Psoas muscle (tissue), 8 donors: ENCODE measurements around the gene APBB3. TPM values are rescaled to one million over a fixed set of nuclear protein-coding genes. Genes with fewer than 3 reads are reported as not detected.
"Not testable (repeated sequence)": the region's sequence is repeated elsewhere in the genome, so short reads cannot be mapped to it uniquely, and the experiment has no call there.

Source experiments
- ATAC-seq, 4 donors: fragments of 200-7000 bp; cut with Tn5 transposase; one replicate each; pipeline ENCODE4 v1.9.1; 2020; ENCODE audit warnings: moderate library complexity in 3 of 4, mild to moderate bottlenecking in 2 of 4
- DNase-seq, 2 donors: peaks; one replicate each; pipeline ENCODE4 v3.0.0-alpha.2; 2020
- H3K27ac ChIP-seq: fragments of 200-600 bp; one replicate; pipeline ENCODE4 v1.8.0; 2022
- H3K27me3 ChIP-seq, 3 donors: fragments of 200-600 bp in 1 of 3; one replicate each; pipeline versions ENCODE4 v1.6.1 to v1.8.0; 2013 to 2022; ENCODE audit warnings: low read length in 2 of 3, mild to moderate bottlenecking in 2 of 3, moderate library complexity in 1 of 3; ENCODE audit not compliant: insufficient read depth in 3 of 3
- H3K36me3 ChIP-seq, 2 donors: fragments of 200-600 bp in 1 of 2; one replicate each; pipeline versions ENCODE4 v1.6.1 to v1.8.0; 2013 to 2022; ENCODE audit warnings: low read depth in 1 of 2, mild to moderate bottlenecking in 1 of 2, moderate library complexity in 1 of 2; ENCODE audit not compliant: insufficient read depth in 1 of 2
- H3K4me1 ChIP-seq: fragments of 200-600 bp; one replicate; pipeline ENCODE4 v1.8.0; 2022
- H3K4me3 ChIP-seq: fragments of 200-600 bp; one replicate; pipeline ENCODE4 v1.8.0; 2022; ENCODE audit warnings: mild to moderate bottlenecking
- H3K9me3 ChIP-seq: fragments of 200-600 bp; one replicate; pipeline ENCODE4 v1.8.0; 2022
- WGBS, 3 donors: extraction: QIAGEN DNeasy Blood & Tissue Kit; methylation state at CpG; one replicate each; pipeline versions ENCODE4 v1.1.6 to v1.1.7; 2013; 5-methylcytosine and 5-hydroxymethylcytosine counted together
- intact Hi-C, 2 donors: fragments of 100-400 bp; cut with DNase I; formaldehyde crosslinking; loops; one replicate each; pipeline versions ENCODE4 v1.11.0 to v1.14.2; 2022
- polyA plus RNA-seq, 3 donors: library from polyadenylated mRNA; stranded (reverse); fragments of 200-250 nt; gene quantifications; one replicate each; pipeline ENCODE4 v1.2.3, GENCODE V29; 2013
- total RNA-seq, 4 donors: library from RNA; stranded (reverse); fragmentation: NEBNext Ultra II Directional in 2 of 4; extraction: Animal tissue kit (Norgen Biotek cat#: 25700) in 2 of 4; gene quantifications; one replicate each; pipeline versions ENCODE4 v1.2.1 to v1.2.4, GENCODE V29; 2021 to 2023
- TF ChIP-seq, protein P1 (sequence below): fragments of 200-600 bp; IDR thresholded peaks from one replicate; pipeline ENCODE4 v1.8.0; 2022; ENCODE audit warnings: antibody characterized with exemption
- donor health status: healthy with polysubstance abuse.
- donor health status: DM: no; HTN: no; CAD: no; lungs with moderate emphysema.
- donor health status: Bipolar disorder and iron deficiency.
- donor health status: healthy.
- donor health status: DM: yes; HTN: yes; CAD: no.
- donor health status: DM: no; HTN: no; CAD: no.
- donor health status: DM: no; HTN: no; CAD: no.
- donor health status: DM: yes; HTN: yes; CAD: no.

Gene APBB3
- total and polyA plus RNA-seq, 7 donors, result 4.3 to 25.4 (median 9.5) TPM

DNA sequence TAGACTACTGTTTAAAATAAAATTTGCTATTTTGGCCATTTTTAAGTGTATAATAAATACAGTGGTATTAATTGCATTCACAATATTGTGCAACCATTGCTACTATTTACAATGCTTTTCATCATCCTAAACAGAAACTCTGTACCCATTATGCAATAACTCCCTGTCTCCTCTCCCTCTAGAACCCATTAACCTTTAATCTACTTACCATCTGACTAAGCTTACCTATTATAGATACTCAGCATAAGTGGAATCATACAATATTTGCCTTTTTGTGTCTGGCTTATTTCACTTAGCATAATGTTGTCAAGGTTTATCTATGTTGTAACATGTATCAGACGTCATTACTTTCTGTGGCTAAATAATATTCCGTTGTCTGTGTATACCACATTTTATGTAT lies 42.6 kb upstream of the APBB3 start:
- DNase-seq, result no peak
- peak in 2 of 4 donors; percentile 32 to 35 for ATAC-seq
- Histone ChIP-seq H3K4me1 (no peaks in the 10 kb centered on the region), H3K27me3 (no peaks in the 10 kb centered on the region), H3K4me3 (no peak overlapping the region), H3K9me3 (no peaks in the 10 kb centered on the region), H3K27ac (no peak overlapping the region), H3K36me3 (no peaks in the 10 kb centered on the region)
- intact Hi-C loops, result no loop called here
- WGBS, 3 donors, result 90 to 94% (median 93%) methylated on average over 2 of the region's 2 CpGs
- TF ChIP-seq, protein P1, sequence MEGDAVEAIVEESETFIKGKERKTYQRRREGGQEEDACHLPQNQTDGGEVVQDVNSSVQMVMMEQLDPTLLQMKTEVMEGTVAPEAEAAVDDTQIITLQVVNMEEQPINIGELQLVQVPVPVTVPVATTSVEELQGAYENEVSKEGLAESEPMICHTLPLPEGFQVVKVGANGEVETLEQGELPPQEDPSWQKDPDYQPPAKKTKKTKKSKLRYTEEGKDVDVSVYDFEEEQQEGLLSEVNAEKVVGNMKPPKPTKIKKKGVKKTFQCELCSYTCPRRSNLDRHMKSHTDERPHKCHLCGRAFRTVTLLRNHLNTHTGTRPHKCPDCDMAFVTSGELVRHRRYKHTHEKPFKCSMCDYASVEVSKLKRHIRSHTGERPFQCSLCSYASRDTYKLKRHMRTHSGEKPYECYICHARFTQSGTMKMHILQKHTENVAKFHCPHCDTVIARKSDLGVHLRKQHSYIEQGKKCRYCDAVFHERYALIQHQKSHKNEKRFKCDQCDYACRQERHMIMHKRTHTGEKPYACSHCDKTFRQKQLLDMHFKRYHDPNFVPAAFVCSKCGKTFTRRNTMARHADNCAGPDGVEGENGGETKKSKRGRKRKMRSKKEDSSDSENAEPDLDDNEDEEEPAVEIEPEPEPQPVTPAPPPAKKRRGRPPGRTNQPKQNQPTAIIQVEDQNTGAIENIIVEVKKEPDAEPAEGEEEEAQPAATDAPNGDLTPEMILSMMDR, result no peak

DNA sequence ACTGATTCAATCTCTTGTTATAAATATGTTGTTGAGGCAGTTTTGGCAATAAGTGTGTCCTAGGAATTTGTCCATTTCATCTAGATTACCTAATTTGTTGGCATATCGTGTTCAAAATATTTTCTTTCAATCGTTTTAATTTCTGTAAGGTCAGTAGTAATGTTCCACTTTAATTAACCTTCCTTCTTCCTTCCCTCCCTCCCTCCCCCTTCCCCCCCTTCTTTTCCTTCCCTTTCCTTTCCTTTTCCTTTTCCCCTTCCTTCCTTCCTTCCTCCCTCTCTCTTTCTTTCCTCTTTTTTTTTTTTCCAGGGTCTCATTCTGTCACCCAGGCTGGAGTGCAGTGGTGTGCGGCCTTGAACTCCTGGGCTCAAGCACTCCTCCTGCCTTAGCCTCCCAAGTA lies 41.5 kb upstream of the APBB3 start:
- DNase-seq, result no peak
- 54 to 71% (median 61%) methylated on average over 3 of the region's 3 CpGs for WGBS, 3 donors
- no peak for ATAC-seq
- Histone ChIP-seq H3K36me3 (no peaks in the 10 kb centered on the region), H3K4me3 (no peak overlapping the region), H3K27ac (no peak overlapping the region), H3K27me3 (no peaks in the 10 kb centered on the region), H3K9me3 (no peaks in the 10 kb centered on the region), H3K4me1 (no peaks in the 10 kb centered on the region)
- intact Hi-C loops, result no loop called here
- TF ChIP-seq, protein P1, result no peak

DNA sequence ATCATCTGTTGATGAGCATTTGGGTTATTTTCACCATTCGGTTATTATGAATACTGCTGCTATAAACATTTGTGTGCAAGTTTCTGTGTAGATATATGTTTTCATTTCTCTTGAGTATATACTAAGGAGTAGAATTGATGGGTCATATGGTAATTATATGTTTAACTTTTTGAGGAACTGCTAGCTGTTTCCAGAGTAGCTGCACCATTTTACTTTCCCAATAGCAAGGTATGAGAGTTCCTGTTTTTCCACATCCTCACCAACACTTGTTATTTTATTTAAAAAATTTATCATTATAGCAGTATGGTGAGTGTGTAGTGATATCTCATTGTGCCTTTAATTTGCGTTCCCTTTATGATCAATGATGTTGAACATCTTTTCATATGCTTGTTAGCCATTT lies 39.3 kb upstream of the APBB3 start:
- Histone ChIP-seq H3K27me3 (no peaks in the 10 kb centered on the region), H3K4me3 (no peak overlapping the region), H3K4me1 (no peaks in the 10 kb centered on the region), H3K27ac (no peak overlapping the region), H3K9me3 (no peaks in the 10 kb centered on the region), H3K36me3 (no peaks in the 10 kb centered on the region)
- WGBS, 3 donors, result 94 to 97% (median 95%) methylated on average over 2 of the region's 2 CpGs
- TF ChIP-seq, protein P1, result no peak
- ATAC-seq (no peak), DNase-seq (no peak)
- intact Hi-C loops, result no loop called here

DNA sequence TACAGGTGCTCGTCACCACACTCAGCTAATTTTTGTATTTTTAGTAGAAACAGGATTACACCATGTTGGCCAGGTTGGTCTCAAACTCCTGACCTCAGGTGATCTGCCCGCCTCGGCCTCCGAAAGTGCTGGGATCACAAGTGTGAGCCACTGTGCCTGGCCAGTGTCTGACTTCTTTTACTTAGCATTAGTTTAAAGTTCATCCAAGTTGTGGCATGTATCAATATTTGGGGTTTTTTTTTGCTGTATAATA lies 39.0 kb upstream of the APBB3 start:
- intact Hi-C loops, H3K27me3 ChIP-seq, ATAC-seq, H3K4me1 ChIP-seq, H3K4me3 ChIP-seq, H3K36me3 ChIP-seq, H3K27ac ChIP-seq, H3K9me3 ChIP-seq, DNase-seq: not testable (repeated sequence)
- 90 to 96% (median 94%) methylated on average over 4 of the region's 4 CpGs for WGBS, 3 donors

DNA sequence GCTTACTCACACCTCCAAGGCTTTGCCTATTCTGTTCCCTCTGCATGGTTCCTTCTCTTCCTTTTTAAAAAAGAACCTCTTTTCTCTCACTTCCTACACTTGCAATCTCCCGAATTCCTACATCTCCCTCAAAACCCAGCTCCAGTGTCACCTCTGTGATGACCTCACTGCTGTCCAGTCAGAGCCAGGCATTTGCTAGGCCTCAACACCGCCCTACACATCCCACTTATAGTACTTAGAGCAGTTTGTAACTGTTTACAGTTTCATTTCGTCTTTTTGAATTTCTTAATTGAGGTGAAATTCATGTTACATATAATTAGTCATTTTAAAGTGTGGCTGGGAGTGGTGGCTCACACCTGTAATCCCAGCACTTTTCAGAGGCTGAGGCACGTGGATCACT lies 37.7 kb upstream of the APBB3 start:
- ATAC-seq (no peak), DNase-seq (no peak)
- Histone ChIP-seq H3K4me3 (no peak overlapping the region), H3K36me3 (no peaks in the 10 kb centered on the region), H3K27me3 (no peaks in the 10 kb centered on the region), H3K9me3 (no peaks in the 10 kb centered on the region), H3K27ac (no peak overlapping the region), H3K4me1 (no peaks in the 10 kb centered on the region)
- WGBS, 3 donors, result 65 to 81% (median 70%) methylated on average over 4 of the region's 4 CpGs
- TF ChIP-seq, protein P1, result no peak
- intact Hi-C loops, result no loop called here
